HG02642 (cell line): Measurements from ENCODE around the gene KLHL22.

Experiments used
- ATAC-seq: cut with Tn5 transposase; IDR thresholded peaks from one replicate; pipeline ENCODE4 v1.9.1; 2021; ENCODE audit warnings: mild to moderate bottlenecking; ENCODE audit not compliant: unreplicated experiment, poor library complexity

KLHL22 gene

GRCh38 chr22:20406686-20407408 lies 88.7 kb downstream of the KLHL22 start:
- ATAC-seq, result no peak

GRCh38 chr22:20405931-20406685 lies 89.5 kb downstream of the KLHL22 start:
- no peak for ATAC-seq

- ATAC-seq, result no peak
Observed at GRCh38 chr22:20405291-20405930, 90.2 kb downstream of the KLHL22 start.

GRCh38 chr22:20404881-20405280 lies 90.7 kb downstream of the KLHL22 start:
- no peak for ATAC-seq

GRCh38 chr22:20403779-20404140 lies 91.8 kb downstream of the KLHL22 start:
- ATAC-seq, result no peak

DNA sequence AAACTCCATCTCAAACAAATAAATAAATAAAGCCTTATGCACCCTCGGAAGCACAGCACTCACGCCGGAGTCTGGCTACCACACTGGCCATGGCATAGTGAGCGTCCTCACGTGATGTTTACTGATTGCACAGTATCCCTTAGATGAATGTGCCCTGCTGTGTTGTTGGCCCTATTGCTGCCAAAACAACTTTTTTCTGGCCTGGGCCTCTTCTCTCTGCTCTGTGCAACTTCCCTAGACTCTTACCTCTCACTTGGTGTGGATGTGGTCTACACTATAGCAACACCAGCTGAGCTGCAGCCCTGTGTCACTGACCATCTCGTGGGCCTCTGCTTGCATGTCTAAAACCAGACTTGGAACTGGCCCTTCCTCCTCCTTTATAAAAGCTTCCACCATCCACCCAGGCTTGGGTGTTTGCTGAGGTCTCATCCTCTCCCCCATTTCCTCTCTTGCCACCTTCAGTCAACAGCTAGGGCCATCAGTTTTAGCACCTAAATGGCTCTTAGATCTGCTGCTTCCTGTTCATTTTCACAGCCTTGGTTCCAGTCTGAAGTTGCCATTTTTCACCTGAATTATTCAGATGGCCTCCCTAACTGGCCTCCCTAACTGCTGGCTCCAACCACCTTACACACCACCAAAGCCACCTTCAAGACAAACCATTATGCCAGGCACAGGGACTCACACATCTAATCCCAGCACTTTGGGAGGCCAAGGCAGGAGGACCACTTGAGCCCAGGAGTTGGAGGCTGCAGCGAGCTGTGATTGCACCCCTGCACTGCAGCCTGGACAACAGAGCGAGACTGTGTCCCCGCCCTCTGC lies 92.4 kb downstream of the KLHL22 start:
- no peak for ATAC-seq

- no peak for ATAC-seq
Observed at GRCh38 chr22:20401376-20402014, 94.1 kb downstream of the KLHL22 start.

- no peak for ATAC-seq
Observed at GRCh38 chr22:20400606-20401375, 94.8 kb downstream of the KLHL22 start.

DNA sequence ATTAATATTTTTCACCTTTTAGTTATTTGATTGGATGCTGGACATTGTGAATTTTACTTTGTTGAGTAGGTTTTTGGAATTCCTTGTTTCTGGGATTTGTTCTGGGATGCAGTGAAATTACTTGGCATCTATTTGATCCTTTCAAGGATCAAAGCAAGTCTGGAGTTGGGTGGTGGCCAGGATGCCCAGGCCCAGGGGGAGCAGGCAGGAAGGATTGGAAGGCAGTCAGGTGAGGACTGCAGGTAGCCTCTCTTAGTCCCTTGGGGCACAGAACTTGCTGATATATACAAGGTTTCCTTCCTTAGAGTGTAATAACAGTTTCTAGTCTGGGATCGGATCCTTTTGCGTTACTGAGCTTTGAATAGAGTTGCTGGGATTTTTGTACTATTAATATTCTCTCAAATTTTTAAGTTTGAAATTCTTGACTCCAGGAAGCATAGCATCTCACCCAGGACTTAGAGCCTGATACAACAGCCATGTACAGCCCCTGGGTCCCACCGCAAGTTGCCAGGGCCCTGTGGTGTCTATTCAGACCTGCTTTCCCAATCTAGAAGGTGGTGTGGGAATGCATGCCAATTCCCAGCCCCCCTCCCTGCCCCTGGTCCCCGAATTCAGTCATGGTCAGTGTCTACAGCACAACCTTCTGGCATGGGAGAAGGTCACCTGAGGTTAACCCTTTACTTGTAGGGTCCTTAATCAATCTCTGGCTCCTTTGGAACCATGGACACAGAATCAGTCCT lies 95.6 kb downstream of the KLHL22 start:
- ATAC-seq, result no peak

- ATAC-seq, result no peak
Observed at GRCh38 chr22:20398420-20398819, 97.2 kb downstream of the KLHL22 start.

DNA sequence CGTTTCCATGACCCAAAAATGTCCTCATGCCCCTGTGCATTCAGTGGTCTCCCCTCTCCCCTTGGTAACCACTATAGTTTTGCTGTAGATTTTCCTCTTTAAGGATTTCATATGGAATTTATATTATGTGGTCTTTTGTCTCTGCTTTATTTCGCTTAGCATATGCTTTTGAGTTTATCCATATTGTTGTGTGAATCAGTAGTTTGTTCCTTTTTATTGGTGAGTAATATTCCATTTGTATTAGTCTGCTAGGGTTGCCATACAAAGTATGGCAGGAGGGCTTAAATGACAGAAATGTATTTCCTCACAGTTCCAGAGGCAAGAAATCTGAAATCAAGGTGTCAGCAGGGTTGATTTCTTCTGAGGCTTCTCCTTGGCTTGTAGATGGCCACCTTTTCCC lies 98.1 kb downstream of the KLHL22 start:
- no peak for ATAC-seq

DNA sequence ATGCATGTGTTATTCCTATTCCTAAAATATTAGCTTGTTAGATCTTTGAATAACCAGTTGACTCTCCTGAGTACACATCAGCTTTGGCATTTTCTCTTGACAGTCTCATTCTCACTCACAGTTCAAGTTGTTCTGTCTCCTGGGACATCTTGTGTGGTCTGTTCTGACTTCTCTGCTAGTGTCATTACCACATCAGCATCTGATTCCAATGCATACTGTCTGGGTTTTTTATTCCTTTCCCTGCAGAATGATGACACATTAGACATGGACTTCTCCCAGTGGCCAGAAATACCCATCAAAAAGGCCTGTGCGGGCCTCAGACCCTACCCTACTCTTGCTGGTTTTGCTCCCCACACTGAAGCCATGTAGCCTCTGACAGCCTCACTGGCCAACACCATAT lies 99.0 kb downstream of the KLHL22 start:
- ATAC-seq, result no peak

GRCh38 chr22:20395907-20396287 lies 99.7 kb downstream of the KLHL22 start:
- ATAC-seq, result no peak

DNA sequence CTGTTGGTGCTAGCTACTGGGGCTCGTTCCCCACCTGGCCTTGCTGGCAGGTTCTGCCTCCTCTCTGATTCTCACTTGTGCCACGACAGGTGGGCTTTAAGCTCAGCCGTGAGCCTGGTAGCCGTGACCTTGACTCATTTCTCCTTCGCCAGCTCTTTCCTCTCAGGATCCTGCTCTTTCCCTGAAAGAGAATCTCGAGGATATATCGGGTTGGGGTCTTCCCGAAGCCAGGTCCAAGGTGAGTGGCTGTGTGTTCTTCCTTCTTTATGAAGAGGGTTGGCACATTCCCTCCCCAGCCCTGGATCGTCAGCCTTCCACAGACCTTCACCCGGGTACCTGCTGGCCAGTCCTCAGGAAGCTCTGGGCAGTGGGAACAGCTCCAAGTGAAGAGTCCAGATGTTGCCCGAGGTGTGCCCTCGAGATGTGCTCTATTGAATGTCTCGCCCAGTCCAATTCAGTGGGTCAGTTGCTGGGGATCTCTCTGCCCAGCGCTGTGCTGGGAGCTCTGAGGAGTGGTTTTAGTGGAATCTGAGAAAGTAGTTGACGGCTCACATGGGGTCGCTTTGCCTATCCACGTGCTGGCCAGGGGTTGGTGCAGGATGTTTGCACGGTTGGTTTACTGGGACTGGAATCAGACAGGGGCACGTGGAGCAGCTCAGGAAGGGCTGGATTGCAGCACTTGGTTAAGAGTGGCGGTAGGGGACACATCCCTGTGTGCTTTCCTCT lies 100.3 kb downstream of the KLHL22 start:
- no peak for ATAC-seq

DNA sequence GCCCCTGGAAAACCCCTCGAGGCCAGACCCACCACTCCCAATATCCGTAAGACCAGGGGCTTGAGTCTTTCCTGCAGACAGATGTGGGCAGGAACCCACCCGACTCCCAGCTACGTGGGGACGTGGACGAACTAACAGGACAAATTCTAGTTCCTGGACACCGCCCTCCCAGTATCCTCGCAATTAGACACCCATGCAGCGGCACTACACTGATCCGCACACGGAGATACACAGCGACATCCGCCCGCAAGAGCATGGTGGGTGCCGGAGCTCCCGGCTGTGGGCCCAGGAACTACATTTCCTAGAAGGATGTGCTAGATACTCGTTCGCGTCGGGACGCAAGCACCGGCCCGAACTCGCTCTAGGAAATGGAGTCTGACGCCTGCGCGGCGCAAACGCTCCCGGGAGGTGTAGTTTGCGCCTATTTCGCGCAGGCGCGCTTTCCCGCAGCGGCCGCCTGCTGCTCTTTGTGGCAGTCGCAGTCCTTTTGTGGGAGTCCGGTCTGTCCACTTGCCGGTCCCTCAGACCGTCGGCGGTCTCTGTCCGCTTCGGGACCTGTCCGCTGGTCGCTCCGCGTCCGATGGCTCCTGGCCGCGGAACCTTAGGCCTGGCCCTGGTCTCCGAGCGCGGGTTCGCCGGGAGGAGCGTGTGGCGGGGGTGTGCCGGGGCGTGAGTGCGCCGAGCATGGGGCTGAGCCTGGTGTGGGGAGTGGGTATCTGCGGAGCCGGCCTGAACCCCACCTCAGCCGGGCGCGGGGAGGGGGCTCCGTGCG lies 101.7 kb downstream of the KLHL22 start, which contains the start of gene ZNF74:
Gene ZNF74 (plus strand): TSS at position 447 of the 772 bp plus-strand sequence. CDS start 478 bp downstream, outside the sequence.
- peak; percentile 82 for ATAC-seq

- ATAC-seq, result no peak
Observed at GRCh38 chr22:20392983-20393704, 102.5 kb downstream of the KLHL22 start.
